ENCODE data around the gene PSMD8.

GRCh38 chr19:38429811-38430156 lies 55.4 kb downstream of the PSMD8 start:
- TF ChIP-seq CTCF (IDR thresholded peaks at IDR 0.05) (no peak), POLR2AphosphoS5 (IDR thresholded peaks at IDR 0.05) (no peak), EP300 (IDR thresholded peaks at IDR 0.05; ENCODE audit: low read depth) (no peak)

Measured in transverse colon (tissue), 4 donors.